Endometrium (tissue), 2 donors: Measurements from ENCODE around the gene PDGFA.

ENCODE experiments used
- FAIRE-seq: peaks from 2 replicates; lab custom pipeline; 2012; peaks lifted over from hg19 to GRCh38; lab: Jason Lieb, UNC
- donor health status: control.
- donor health status: control.

Gene PDGFA

DNA sequence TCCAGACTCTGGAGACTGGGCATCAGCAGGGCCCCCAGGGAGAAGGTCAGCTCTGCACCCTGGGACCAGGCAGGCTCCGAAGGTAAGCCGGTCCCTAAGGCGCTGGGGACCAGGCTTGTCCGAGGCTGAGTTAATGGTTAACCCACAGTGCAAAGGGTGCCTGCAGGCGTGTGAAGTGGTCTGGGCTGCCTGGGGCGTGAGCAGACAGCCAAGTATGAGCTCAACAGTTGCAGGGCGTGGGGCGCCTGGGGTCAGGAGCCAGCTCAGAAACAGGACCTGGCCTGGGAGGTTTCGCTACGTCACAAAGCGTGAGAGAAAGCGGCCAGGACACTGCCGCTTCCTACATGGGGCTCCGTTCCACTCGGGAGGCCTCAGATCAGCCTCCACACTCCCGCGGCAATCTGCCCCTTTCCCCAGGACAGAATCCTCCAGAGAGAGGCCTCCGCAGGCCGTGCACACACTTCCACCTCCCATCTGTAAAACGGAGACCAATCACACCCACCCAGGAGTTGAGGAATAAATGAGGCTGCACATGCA is 16.0 kb downstream of the PDGFA start:
- FAIRE-seq = no peak

- FAIRE-seq = no peak
Observed at GRCh38 chr7:502296-502695, 17.4 kb downstream of the PDGFA start.

DNA sequence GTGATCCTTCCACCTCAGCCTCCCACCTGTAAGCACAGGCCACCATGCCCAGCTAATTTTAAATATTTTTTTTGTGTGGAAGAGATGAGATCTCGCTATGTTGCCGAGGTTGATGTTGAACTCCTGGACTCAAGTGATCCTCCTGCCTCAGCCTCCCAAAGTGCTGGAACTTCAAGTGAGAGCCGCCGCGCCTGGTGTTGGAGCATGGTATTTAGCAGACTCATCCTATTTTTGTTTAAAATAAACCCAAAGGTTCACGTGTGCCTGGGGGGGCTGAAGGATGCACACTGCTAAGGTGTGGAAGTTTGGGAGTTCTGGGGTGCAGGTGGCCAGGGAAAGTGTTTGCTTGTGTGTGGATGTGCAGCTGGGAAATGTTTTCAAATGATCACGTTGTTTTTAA is 18.1 kb downstream of the PDGFA start:
- FAIRE-seq = no peak

DNA sequence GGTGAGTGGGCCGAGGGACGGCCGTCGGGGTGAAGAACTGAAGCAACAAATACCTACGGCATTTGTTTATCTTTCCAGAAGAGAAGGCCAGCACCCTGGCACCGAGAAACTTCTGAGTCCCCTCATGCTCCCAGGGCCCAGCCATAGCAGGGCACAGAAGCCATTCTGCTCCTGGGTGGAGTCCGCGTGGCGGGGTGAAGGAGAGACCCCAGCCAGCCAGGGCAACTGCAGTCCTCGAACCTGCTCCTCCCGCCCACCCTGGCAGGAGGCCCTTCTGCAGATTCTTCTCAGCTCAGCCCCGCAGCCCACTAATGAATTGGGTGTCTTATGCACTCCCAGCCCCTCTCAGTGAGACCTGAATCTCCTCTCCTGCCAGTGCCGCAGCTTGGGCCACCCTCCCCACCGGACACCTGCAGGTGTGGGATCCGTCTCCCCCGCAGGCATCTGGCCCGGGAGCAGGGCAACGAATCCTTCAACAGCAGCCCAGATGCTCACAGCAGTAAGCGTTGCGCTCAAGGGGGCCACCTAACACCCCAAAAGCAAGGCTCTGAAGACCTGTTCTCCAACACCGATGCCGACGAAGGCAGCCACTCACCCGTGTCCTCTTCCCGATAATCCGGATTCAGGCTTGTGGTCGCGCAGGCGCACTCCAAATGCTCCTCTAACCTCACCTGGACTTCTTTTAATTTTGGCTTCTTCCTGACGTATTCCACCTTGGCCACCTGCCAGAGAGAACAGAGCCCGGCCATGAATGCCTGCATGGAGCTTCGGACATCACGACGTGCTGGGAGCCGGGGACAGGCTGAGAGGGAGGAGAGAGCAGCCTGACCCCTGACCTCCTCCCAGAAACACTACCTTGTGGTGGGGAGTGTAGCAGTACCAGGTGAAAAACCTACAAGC is 18.9 kb downstream of the PDGFA start:
- no peak for FAIRE-seq

DNA sequence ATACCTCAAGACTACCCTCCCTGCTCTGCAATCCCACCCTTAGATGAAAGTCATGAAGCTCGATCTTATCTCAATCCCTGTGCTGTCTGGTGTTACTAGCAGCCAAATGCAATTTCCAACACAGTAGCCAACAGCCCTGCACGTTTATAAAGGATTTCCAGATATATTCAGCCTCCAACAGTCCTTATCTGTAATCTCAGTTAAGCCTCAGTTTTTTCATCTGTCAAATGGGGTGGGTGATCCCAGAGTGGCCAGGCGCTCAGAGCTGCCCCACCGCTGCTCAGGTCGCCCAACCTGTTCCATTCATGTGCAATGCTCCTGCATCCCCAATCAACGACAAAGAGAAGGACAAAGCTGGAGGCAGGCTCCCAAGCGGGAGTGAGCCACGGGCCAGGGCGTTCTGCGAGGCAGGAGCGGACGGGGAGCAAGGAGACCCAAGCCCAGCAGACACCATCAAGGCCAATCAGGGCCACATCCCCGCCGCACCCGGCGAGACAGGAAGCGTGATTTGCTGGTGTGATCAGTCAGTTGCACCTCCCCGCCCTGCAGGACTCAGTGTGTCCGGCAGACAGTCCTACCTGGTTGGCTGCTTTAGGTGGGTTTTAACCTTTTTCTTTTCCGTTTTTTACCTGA is 19.7 kb downstream of the PDGFA start:
- FAIRE-seq = no peak

- no peak for FAIRE-seq
Observed at GRCh38 chr7:498678-499641, 20.7 kb downstream of the PDGFA start.

DNA sequence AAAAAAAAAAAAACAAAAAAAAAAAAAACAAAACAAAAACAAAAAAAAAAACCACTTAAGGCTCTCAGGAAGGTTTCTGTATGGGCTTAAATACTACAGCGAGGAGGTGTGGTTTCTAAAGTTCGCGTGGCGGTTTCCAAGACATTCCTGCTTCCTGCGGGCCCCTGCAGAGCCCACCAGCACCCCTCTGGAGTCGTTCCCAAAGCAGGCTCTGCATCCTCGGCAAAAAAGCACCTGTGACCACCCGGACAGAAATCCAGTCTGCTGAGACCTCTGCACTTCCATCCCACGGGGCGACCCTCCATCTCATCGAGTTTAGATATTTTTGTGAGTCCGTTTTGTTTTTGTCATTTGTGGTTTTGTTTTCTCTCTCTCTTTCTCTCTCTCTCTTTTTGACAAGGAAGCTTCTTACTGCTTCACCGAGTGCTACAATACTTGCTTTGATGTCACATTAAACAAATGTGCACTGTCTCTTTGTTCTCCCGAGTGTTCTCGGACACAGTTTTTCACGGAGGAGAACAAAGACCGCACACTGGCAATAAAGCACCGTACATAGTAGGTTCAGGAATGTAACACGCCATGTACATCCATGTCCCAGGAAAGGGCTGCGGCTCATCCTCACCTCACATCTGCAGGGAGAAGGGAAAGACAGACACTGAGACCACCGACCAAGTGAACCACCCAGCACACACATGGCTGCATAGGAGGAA is 21.5 kb downstream of the PDGFA start:
- FAIRE-seq = no peak

GRCh38 chr7:497346-497745 is 22.3 kb downstream of the PDGFA start:
- no peak for FAIRE-seq

DNA sequence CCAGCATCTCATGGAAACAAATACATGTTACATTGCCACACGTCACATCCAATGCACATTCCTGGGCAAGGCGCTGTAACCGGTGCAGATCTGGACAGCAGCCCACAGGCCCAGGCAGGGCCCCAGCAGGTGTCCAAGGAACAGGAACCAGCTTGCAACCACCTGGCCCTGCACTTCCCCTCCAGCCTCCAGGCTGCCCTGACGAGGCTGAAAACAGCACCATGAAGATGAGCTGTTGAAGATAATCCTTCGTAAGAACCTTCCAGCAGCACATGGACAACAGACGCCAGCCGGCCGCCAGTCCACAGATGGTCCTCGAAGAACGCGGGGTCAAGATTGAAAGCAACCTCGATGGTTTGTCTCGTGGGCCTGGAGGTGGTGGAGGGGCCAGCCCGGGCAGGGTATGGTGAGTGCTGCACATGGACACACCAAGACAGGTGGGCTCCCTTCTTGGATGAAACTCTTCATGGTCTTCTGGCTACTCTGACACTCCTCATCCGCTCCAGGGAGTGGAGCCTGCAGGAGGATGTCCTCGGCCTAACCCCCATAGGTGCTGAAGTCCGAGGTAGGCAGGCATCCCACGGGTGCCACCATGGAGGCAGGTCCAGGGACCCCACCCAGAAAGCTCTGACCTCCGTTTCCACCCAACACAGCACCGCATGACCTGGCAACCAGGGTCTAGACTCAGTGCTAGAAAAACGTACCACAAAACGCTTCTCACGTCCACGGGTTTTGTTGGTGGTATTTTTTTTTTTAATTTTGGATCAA is 22.9 kb downstream of the PDGFA start:
- FAIRE-seq = no peak

GRCh38 chr7:495761-496321 is 23.8 kb downstream of the PDGFA start:
- FAIRE-seq = no peak

GRCh38 chr7:495326-495725 is 24.3 kb downstream of the PDGFA start:
- FAIRE-seq = no peak

DNA sequence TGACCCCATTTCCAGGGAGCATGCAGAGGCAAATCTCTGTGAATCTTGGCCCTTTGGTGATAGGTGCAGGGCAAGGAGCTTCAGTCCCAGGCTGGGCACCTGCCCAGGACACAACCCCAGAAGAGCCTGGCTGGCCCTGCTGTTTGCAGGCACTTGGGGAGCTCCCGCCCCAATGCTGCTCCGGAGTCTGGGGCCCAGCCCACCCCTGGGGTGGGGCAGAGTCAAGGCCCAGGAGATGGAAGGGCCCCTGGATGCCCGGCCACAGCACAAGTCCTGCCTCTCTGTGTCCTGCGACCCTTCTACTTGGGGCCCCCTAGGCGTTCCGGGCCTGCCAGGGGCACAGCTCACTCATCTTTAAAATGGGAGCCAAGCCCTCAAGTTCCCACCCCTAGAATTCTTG is 24.7 kb downstream of the PDGFA start:
- FAIRE-seq = no peak

DNA sequence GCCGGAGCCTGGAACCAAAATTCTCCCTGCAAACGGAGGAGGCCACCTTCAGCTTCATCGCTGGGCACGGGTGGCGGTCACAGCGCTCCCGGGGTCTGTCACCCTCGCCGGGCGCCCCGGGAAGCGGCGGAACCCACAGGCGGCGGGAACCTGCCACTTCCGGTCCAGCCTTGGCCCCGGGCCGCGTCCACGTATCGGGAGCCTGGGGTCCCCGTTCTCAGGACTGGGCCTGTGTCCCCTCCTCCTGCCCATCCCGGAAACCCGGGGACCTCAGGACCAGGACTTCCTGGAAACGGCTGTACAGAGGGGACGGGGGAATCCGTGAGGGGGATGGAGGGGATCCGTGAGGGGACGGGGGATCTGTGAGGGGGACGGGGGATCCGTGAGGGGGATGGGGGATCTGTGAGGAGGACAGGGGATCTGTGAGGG is 25.4 kb downstream of the PDGFA start:
- no peak for FAIRE-seq

DNA sequence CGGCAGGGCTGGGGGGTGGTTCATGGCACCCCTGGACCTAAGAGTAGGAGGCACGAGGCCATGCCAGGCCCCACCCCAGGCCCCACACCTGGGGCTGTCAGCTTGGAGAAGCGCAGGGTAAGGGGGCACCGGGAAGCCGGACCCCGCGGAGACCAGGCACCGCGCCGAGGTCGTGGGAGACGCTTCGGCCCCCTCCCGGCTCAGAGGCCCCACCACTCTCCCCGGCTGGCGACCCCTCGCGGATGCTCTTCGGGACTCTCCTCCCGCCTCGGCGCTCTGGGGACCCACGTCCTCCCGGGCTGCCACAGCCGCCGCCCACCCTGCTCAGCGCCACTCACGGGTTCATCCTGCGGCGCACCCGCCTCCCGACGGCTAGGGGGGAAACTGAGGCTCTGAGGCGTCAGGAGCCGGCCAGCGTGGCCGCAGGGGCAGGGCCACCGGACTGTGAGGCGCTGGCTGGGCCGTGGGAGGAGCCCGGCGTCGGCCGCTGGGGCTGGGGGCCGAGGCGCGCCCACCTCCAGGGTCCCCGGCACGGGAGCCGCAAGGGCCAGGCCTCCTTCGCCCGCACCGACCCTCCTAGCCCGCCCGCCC is 25.9 kb downstream of the PDGFA start:
- FAIRE-seq = no peak

GRCh38 chr7:492714-493065 is 27.0 kb downstream of the PDGFA start:
- FAIRE-seq = no peak

DNA sequence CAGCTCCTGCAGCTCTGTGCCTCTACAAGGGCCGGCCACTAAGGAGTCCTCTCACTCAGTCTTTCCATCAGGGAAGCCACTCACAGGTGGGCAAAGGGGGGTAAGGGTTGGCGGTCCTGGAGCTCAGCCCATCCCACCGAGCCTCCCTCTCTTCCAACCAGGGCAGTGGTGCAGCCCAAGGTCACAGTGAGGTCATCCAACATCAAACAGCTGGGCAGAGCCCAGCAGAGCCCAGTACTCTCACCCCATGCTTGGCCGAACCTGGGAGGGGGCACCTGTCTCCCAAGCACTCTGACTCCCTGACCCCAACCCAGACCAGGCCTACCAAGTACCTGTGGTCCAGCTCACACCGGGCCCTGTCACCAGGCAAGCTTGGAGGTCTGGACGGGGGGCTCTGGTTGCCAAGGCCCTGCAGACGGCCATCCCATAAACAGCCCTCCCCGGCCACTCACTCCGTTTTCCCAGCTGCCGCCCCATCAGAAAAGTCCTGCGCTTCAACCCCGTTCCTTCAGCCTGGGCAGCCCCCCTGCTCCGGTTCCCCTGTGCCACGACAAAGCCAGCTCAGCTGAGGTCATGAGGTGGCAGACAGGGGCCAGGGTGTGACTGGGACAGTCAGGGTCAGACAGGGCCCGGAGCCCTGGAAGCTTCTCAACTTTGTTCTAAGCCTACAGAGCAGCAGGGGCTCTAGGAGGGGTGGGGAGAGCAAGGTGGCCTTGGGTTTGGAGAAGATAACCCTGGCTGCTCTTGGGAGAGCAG is 27.5 kb downstream of the PDGFA start:
- no peak for FAIRE-seq

GRCh38 chr7:491292-491957 is 28.2 kb downstream of the PDGFA start:
- no peak for FAIRE-seq

DNA sequence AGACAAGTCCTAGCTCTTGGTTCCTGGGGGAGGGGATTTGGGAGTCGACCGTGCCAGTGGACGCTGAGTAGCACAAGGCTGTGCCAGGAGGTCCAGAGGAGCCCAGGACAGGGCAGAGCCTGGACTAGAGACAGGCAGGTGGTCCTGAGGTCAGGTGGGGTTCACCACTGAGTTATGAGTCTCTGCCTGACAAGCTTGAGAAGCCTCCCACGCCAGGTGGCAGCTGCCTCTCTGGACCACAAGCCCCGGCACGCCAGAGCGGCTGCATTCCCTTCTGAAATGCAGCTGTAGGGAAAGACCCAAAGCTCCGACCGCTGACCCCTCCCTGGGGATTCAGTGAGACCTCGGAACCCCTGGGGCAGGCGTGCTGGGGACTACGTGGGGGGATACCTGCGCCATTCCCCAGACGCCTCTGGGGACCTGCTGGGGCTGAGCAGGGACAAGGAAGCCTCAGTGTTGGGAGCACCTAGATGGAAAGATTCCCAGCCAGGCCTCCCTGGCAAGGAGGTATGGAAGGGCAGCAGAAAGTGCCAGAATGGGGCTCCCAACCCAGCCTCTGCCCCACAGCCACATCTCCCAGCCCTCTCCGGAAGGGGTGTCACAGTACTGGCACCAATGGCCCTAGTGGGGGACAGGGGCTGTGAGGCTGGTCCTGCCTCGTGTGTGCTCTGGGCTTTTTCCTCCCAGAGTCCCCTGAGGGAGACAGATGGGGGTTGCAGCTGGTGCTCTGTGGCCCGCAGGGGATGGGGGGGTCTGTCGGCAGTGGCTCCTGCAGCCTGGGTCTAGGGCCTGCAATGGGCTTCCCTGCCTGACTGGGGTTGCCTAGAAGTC is 29.0 kb downstream of the PDGFA start:
- no peak for FAIRE-seq
